GM15510 (cell line): ENCODE results near the gene CEP85.

ENCODE experiments used
- POLR2A ChIP-seq: IDR thresholded peaks from 3 replicates; pipeline ENCODE4 v1.6.1; 2011; ENCODE audit warnings: borderline replicate concordance; ENCODE audit not compliant: insufficient read length; ENCODE audit errors: extremely low read depth

CEP85 gene

DNA sequence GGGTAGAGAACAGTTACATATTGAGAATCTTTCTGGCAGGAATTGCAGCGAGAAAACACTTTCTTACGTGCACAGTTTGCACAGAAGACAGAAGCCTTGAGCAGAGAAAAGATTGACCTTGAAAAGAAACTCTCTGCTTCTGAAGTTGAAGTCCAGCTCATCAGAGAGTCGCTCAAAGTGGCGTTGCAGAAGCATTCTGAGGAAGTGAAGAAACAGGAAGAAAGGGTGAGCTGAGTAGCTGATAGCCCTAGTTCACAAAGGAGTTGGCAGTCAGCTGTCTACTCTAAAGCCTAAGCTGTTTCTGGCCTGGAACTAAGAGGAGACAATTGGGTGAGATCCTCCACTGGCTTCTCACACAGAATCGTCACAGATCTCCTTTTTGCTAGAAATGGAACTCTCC is 25.6 kb downstream of the CEP85 start:
- TF ChIP-seq POLR2A: no peak

DNA sequence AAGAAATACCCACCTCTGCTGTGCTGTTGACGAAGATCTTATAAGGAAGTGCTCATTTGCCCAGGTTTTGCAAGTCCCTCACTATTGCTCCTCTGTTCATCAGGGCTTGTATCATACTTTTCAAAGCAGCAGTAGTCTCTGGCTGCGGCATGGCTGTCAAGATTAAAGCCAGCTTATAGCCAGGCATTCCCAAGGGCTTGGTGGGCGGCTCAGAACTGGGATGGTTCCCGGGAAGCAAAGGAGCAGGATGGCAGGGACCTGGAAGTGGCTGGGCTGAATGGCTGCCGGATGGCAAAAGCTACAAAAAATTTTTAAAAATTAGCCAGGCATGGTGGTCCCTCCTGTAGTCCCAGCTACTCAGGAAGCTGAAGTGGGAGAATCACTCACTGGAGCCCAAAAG is 29.2 kb downstream of the CEP85 start:
- no peak for TF ChIP-seq POLR2A

DNA sequence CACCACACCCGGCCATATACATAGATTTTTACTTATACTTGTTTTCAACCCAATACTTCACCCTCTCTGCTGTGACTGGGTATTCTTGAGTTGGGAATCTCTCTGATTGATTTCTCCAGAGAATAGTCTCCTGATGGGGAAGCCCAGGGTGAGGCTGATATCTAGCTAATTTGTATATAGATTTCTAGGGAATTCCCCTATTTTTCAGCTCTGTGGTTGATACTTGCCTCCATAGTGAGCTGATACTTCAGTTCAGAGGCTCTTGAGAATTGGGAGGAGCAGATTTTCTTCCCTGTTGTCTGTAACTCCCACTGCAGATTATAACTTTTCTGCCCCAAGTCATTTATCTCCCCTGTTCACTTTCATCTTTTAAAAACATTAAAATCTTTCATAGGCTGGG is 31.4 kb downstream of the CEP85 start:
- TF ChIP-seq POLR2A: no peak

DNA sequence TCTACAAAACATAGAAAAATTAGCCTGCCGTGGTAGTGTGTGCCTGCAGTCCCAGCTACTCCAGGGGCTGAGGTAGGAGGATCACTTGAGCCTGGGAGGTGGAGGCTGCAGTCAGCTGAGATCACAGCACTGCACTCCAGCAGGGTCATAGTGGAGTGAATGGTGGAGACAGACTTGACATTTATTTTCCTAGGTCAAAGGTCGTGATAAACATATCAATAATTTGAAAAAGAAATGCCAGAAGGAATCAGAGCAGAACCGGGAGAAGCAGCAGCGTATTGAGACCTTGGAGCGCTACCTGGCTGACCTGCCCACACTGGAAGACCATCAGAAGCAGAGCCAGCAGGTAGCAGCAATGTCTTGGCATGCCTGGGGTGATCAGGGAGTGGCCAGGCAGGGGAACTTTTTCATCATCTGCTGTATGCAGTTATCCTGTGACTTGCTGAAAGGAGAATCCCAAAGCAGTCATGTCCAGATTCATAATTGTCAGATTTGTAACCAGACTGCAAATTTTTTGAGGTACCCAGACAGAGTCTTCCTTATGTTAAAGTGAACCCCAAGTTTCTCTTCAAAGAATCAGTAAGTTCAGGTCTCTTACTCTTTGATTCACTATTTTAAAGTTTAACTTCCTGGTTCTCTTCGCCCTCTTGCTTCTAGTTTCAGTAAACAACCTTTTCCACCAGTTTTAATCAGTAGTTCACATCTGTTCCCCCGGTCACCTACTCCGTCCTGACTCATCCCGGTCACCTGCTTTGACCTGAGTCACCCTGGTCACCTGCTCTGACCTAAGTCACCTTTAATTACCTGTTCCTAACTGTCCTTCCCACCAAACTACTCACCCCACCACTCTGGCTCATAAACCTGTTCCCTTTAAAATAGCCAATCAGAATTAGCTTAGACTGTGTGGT is 34.5 kb downstream of the CEP85 start:
- no peak for TF ChIP-seq POLR2A

DNA sequence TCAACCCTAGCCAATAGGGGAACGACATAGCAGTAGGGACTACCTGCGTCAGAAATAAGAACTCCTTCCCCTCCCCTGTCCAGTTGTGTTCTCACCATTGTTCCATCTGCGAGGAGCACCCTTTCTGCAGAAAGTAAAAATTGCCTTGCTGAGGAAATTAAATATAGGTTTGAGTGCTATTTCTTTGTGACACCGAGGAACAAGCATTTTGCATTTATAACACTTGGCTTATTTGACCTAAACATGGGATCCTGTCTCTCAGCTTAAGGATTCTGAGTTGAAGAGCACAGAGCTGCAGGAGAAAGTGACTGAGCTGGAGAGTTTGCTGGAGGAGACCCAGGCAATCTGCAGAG is 35.2 kb downstream of the CEP85 start:
- TF ChIP-seq POLR2A: no peak

DNA sequence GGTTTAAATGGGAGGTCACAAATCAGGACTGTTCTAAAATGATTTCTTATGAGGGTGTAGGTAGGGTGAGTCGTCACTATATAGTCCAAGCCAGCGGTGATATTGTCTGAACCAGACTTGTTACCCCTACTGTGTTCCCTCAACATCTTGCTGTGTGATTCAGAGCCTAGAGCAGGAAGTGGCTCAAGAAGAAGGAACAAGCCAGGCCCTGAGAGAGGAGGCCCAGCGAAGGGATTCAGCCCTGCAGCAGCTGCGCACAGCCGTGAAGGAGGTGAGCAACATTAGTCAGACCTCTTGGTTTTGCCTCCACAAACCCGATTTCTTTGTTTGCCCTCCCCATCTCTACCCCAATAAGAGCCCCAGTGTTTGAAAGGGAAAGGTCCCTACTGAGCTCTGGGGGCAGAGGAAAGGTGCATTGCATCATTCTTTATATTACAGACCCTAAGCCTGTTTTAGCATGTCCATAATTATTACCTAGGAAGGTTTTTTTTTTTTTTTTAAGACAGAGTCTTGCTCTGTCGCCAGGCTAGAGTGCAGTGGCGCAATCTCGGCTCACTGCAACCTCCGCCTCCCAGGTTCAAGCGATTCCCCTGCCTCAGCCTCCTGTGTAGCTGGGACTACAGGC is 40.9 kb downstream of the CEP85 start:
- TF ChIP-seq POLR2A: no peak

DNA sequence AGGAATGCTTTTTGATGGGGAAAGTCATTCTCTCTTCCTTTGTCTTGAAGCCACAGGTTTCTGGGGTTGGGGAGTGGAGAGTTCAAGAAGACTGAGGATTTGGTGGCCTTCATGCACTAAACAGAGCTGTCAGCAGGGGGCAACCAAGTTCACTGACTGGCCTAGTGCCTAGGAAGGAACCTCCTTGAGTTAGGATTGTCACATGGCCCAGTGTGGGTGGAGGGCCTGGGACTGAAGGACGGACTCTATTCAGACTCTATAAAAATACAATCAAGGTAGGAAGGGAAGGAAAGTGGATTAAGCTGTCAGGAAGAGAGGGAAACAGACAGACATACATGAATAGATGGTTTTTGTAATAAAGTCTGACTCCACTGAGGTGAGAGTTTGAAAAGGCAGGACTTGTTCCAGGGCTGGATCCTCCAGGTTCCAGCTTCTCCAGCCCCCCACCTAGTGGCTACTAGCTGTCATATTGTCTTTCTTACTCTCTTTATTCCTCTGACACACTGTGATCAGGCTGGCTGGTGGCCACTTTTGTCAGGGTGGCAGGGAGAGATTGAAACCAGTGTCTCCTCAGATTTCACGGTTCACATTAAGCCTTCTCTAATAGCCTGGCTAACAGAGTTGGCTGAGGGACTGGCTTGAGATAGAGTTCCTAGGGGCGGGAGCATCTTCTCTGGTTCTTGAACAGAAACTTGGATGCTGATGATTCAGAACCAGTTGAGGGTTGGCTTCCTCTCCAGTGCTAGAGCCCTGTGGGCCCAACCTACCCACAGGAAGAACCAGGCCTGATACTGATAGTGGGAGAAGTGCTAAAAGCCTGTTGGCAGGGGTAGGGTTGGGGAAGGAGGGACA is 41.8 kb downstream of the CEP85 start:
- no peak for TF ChIP-seq POLR2A

DNA sequence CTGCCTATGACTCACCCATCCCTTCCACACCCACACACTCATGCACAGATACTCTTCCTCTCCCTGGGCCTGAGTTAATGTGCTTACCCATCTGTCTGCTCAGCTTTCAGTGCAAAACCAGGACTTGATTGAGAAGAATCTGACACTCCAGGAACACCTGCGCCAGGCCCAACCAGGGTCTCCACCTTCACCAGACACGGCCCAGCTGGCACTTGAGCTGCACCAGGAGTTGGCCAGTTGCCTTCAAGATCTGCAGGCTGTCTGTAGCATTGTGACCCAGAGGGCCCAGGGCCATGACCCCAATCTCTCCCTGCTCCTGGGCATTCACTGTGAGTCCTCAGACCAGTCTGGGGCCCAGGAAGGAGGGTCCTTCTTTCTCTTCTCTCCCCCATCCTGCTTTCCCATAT is 42.4 kb downstream of the CEP85 start:
- no peak for TF ChIP-seq POLR2A

DNA sequence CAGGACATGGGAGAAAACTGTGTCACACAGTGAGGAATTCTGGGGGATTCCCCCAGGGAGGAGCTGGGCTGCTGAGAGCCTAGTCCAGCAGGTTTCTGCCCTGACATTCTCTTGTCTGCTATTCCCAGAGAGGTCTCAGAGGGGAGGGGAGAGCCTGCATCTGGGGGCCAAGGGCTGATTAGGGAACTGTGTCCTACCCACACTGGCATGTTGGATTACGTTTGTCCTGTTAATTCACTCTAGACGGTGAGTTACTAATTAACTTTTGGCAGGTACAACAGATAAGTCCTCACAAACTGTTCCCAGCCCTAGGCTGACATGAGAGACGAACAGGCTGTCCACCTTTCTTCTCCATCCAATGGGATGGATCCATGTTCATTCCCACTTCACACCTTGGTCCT is 43.3 kb downstream of the CEP85 start:
- TF ChIP-seq POLR2A: no peak

DNA sequence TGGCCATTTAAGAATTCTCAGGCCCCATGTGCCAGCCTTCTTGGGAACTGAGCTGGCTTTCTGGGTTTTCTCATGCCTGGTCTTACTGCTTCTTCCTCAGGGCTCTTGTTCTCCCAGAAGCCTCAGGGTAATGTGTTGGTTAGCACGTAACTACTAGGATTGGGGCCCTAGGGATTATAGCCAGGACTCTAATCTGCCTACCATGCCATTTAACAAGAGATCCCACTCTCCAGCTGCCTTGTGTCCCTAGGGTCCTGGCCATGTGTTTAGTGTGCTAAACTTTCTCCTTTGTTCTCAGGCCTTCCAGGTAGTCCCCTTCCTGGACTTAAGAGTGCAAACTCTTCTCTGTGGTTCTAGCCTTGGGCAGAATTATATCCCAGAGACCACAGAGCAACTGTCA is 43.7 kb downstream of the CEP85 start:
- no peak for TF ChIP-seq POLR2A

DNA sequence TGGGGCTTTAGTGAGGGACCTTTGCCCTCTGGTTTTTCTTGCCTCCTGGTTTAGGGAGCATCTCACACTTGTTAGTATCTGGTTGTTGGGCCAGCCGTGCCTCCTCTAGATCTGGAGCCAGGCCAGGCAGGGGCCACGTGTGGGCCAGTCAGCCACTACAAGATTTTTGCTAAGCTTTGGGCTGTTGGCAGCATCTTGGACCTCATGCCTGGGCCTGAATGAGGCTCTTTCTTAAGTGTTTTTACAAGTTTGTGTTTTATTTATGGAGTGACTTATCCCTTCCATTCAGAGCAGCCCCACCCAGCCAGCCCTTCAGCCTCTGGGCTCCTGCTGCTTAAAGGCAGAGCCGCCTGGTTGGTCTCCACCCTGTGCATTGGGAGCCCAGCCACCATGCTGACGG is 44.3 kb downstream of the CEP85 start:
- no peak for TF ChIP-seq POLR2A

DNA sequence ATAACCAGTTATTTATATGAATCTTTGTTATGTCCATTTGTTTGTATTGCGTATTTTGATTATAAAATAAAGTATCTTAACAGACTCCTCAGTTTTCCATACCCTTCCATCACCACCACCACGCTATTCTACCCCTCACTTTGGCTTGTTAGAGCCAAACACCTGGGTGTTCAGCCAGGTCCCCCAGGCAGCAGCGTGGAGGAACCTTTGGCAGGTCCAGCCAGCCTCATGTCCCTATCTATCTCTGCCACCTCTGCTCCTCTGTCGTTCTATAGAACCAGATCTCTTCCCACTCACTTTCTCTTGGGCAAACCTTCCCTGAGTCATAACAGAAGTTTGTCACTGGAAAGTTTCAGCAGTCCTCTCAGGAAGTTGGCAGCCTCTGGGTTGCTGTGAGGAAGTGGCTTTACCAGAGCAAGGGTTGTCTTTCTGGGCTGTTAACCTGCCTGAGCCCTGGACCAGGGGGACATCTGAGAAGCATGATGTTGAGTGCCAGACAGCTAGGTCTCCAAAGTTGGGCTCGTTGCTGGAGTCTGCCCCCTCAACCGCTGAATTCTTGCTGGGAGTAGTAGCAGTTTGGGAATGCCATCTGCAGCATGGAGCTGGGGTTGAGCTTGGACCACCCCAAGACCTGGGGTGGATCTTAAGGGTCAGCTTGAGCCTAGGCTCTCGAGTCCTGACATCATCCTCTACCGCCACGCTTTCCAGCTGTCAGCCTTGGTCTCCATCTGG is 44.9 kb downstream of the CEP85 start:
- no peak for TF ChIP-seq POLR2A

DNA sequence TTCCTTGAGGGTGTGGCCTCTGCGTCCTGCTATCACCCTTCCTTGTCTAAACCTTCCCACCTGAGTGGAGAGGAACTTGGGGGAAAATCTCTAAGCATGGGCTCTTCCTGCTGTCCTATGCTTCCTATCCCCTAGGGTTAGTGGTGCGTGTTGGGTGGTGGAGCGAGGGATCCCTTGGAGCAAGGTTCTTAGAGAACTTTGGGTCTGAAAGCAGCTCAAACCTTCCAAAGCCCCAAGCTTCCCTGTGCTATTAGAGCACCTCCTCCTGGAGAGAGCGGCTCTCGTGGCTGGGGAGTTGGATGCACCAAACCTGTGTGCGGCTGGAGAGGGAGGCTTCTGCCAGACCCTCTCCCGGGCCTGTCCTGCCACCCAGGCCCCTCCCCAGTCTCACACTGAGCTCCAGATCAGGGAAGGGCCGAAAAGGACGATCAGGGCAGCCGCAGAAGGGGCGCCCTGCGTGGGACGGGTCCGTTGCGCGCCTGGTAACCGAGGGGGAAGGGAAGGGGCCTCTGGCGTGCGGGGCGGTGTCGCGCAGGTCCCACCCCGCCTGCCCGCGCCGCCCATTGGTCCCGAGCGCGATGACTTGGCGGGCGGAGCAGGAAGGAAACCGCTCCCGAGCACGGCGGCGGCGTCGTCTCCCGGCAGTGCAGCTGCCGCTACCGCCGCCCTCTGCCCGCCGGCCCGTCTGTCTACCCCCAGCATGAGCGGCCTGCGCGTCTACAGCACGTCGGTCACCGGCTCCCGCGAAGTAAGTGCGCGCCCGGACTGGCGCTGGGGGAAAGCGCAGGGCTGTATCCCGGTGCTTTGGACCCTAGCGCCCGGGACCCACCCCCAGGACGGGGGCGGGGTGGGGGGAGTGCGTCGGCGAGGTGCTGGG is 45.7 kb downstream of the CEP85 start, which contains the start of gene SH3BGRL3:
SH3BGRL3 (plus strand) TSS at position 631 of the 877 bp plus-strand sequence; CDS start at position 701, 70 bp downstream.
- peak; percentile 88 for TF ChIP-seq POLR2A

DNA sequence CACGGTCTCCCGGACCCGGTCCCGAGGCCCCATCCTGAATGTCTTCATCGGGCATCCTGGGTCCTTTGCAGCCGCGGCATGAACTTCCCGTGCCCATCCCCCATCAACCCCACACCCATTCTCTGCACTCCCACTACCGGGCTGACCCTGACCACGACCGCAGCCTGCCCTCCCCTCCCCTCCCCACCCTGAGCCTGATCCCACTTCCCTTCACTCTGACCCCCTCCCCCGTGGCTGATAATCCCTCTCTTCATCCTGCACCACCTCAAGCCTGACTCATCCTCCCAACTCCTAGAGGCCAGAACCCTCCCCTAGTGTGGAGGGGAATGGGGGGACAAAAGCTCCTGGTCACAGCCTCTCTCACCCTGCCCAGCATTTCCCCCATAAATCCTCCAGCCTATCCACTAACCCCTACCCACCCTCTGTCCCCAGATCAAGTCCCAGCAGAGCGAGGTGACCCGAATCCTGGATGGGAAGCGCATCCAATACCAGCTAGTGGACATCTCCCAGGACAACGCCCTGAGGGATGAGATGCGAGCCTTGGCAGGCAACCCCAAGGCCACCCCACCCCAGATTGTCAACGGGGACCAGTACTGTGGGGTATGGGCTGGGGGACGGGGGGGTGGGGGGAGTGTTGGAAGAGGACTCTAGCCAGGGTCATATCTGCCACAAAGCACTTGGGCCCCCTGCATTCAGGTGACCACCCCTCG is 46.5 kb downstream of the CEP85 start:
- no peak for TF ChIP-seq POLR2A
